Fibroblast of lung (primary cell): ENCODE measurements around the gene ATG2A.

Source experiments
- CTCF ChIP-seq, 2 donors: IDR thresholded peaks in 1 of 2; conservative IDR thresholded peaks in 1 of 2; 1 replicate in 1 of 2; 2 replicates in 1 of 2; pipeline ENCODE4 v1.5.1; 2011 to 2012; ENCODE audit warnings: low read length in 2 of 2, control low read depth in 1 of 2, inconsistent platforms in 1 of 2, low read depth in 1 of 2, mild to moderate bottlenecking in 1 of 2
- EZH2 ChIP-seq: IDR thresholded peaks from 2 replicates; pipeline ENCODE4 v1.5.1; 2012; ENCODE audit warnings: low read length, control low read depth, mild to moderate bottlenecking; ENCODE audit errors: missing control alignments

- TF ChIP-seq CTCF (conservative IDR thresholded peaks at IDR 0.05 in 1 of 2, IDR thresholded peaks at IDR 0.05 in 1 of 2; ENCODE audit: low read depth in 1 of 2, low read length in 2 of 2) (no peak), EZH2 (no peak)
These were observed 802 bp downstream of the ATG2A start for GRCh38 chr11:64916040-64916774.
